Prostate gland (tissue), 2 donors: Measurements from ENCODE around the gene ADARB2.

ENCODE experiments used
- CTCF ChIP-seq, 4 experiments: fragments of 200-600 bp in 2 of 4; fragments of 450-650 bp in 2 of 4; sonication (generic) in 2 of 4; IDR thresholded peaks; 1 replicate in 3 of 4; 2 replicates in 1 of 4; pipeline ENCODE4 v1.5.1; 2016 to 2019; ENCODE audit warnings: antibody characterized with exemption in 4 of 4, mild to moderate bottlenecking in 2 of 4, moderate library complexity in 2 of 4
- POLR2AphosphoS5 ChIP-seq: sonication (generic); formaldehyde crosslinking; IDR thresholded peaks from one replicate; pipeline ENCODE4 v1.6.1; 2017; ENCODE audit warnings: antibody characterized with exemption

DNA sequence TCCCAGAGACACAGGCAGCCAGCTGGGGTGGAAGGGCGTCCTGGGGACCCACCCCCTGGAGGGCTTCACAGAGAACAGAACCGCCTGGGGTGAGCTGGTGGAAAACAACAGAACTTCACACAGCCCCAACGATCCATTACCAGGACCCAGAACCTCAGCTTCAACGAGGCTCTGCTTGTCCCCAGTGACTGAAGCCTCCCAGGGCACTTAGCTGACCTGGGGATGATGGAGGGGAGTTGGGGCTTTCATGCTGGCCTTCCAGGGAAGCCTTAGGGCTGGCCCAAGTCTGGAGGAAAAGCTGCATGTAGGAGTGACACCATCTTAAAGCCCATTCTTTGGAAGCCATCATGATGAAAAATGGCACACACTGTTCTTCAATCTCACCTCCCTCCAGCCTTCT lies 381.0 kb downstream of the ADARB2 start:
- no peak for TF ChIP-seq CTCF (IDR thresholded peaks at IDR 0.05)
- no peak for TF ChIP-seq POLR2AphosphoS5
